ENCODE measurements around the gene THPO. TPM values are rescaled to one million over a fixed set of nuclear protein-coding genes. Genes with fewer than 3 reads are reported as not detected.

The THPO gene
- polyA plus RNA-seq, 3 donors from 2014 or later, result not detected

- H3K9me3 Mint-ChIP-seq, result peaks cover 0 to 1% (median 0%) of the 10 kb centered on the region in 6 donors
- DNase-seq, result no peak
- peaks cover 9 to 35% (median 9%) of the 10 kb centered on the region in 3 donors for H3K36me3 Mint-ChIP-seq
- H3K27ac Mint-ChIP-seq, result peak overlapping the region; percentile 92 to 97 (median 96)
- H3K4me1 Mint-ChIP-seq, result peaks cover 21 to 25% of the 10 kb centered on the region in 2 donors
- peaks cover 2 to 7% (median 7%) of the 10 kb centered on the region in 3 donors for H3K27me3 Mint-ChIP-seq (ENCODE audit: low read depth in 3 of 3)
- peak overlapping the region; percentile 85 to 96 (median 89) for H3K4me3 Mint-ChIP-seq
Measured at GRCh38 chr3:184335291-184335660, 42.7 kb downstream of the THPO start.

DNA sequence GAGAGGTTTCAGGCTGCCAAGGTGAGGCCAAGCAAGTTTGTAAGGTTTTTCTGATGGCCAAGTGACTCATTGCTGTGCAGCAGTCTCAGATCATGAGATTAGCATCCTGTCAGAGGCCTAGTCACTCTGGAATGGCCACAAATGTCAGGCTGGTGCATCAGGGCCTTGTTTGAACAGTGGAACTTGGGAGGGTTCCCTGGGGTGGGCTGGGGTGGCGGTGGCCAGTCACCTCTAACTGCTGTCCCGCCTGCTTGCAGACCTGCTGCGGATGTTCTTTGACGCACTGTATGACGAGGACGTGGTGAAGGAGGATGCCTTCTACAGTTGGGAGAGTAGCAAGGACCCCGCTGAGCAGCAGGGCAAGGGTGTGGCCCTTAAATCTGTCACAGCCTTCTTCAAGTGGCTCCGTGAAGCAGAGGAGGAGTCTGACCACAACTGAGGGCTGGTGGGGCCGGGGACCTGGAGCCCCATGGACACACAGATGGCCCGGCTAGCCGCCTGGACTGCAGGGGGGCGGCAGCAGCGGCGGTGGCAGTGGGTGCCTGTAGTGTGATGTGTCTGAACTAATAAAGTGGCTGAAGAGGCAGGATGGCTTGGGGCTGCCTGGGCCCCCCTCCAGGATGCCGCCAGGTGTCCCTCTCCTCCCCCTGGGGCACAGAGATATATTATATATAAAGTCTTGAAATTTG, 43.4 kb downstream of the THPO start:
- peaks cover 21 to 25% of the 10 kb centered on the region in 2 donors for H3K4me1 Mint-ChIP-seq
- peak in 2 of 3 donors; percentile 18 to 21 for DNase-seq
- peaks cover 0 to 1% (median 0%) of the 10 kb centered on the region in 6 donors for H3K9me3 Mint-ChIP-seq
- H3K36me3 Mint-ChIP-seq, result peaks cover 9 to 37% (median 12%) of the 10 kb centered on the region in 3 donors
- H3K27me3 Mint-ChIP-seq (ENCODE audit: low read depth in 3 of 3), result peaks cover 2 to 7% (median 7%) of the 10 kb centered on the region in 3 donors
- H3K4me3 Mint-ChIP-seq, result peak overlapping the region in 4 of 5 donors; percentile 2 to 86 (median 34)
- H3K27ac Mint-ChIP-seq, result peak overlapping the region; percentile 41 to 97 (median 96)

DNA sequence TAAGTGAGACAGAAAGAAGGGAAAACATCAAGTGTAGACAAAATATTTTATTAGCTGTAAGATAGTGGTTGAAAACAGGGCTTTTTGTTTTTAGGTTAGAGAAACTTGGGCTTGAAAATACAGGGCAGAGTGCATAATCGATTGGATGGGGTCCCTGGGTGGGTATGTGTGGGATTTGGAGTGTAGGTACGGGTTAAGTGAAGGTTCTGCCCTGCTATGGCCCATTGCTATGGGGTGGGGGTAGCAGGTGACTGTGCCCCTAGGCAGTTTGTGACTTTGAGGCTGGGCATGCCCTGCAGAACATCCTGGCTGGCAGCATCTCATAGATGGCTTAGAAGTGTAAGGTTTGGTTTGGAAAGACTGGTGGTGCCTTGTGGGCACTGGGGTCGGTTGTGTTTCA, 44.3 kb downstream of the THPO start:
- Mint-ChIP-seq H3K4me1 (peaks cover 21 to 25% of the 10 kb centered on the region in 2 donors), H3K27ac (peak overlapping the region; percentile 41 to 97 (median 90)), H3K9me3 (no peaks in the 10 kb centered on the region), H3K36me3 (peaks cover 13 to 45% (median 19%) of the 10 kb centered on the region in 3 donors), H3K27me3 (ENCODE audit: low read depth in 3 of 3) (peaks cover 2 to 7% (median 7%) of the 10 kb centered on the region in 3 donors), H3K4me3 (peak overlapping the region in 2 of 5 donors; percentile 1 to 2)
- DNase-seq, result no peak

- peaks cover 20 to 25% of the 10 kb centered on the region in 2 donors for H3K4me1 Mint-ChIP-seq
- H3K9me3 Mint-ChIP-seq, result no peaks in the 10 kb centered on the region
- DNase-seq, result no peak
- peaks cover 16 to 50% (median 22%) of the 10 kb centered on the region in 3 donors for H3K36me3 Mint-ChIP-seq
- H3K4me3 Mint-ChIP-seq, result no peak overlapping the region
- peaks cover 2 to 7% (median 7%) of the 10 kb centered on the region in 3 donors for H3K27me3 Mint-ChIP-seq (ENCODE audit: low read depth in 3 of 3)
- peak overlapping the region; percentile 41 to 97 (median 90) for H3K27ac Mint-ChIP-seq
Measured at GRCh38 chr3:184333190-184333589, 44.8 kb downstream of the THPO start.

DNA sequence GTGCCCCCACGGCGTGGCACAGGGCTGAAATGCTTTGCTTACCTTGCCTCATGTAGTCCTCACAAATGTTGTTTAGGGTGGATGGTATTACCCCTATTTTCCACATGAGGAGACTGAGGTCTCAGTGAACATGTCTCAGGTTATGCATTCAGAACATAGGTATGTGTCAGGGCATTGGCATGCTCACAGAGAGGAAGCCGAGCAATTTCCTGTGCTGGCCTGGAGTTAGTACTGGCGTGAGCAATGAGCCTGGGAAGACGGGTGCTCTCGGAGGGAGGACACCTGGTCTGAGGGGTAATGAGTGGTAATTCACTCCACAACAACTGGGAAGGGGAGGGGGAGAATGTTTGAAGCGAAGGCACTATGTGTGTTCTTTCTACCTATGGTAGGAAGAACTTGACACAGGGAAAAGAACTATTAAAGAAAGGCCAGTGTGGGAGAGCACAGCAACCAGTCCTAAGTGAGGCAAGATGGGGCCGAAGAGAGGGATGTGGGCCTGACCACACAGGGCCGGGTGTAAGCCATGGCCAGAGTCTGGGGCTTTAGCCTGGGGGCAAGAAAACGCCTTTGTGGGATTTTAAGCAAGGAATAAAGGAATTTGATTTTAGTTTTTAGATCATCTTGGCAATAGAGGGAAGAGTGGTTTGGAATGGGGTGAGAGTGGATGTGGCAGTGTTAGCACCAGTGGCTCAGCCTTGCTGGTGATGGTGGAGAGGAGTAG, 45.5 kb downstream of the THPO start:
- Mint-ChIP-seq H3K36me3 (peaks cover 16 to 55% (median 22%) of the 10 kb centered on the region in 3 donors), H3K4me3 (peak overlapping the region in 1 of 5 donors; percentile 1), H3K27me3 (ENCODE audit: low read depth in 3 of 3) (peaks cover 2 to 5% (median 5%) of the 10 kb centered on the region in 3 donors), H3K27ac (peak overlapping the region; percentile 5 to 97 (median 90)), H3K4me1 (peaks cover 15 to 19% of the 10 kb centered on the region in 2 donors), H3K9me3 (no peaks in the 10 kb centered on the region)
- DNase-seq, result no peak

DNA sequence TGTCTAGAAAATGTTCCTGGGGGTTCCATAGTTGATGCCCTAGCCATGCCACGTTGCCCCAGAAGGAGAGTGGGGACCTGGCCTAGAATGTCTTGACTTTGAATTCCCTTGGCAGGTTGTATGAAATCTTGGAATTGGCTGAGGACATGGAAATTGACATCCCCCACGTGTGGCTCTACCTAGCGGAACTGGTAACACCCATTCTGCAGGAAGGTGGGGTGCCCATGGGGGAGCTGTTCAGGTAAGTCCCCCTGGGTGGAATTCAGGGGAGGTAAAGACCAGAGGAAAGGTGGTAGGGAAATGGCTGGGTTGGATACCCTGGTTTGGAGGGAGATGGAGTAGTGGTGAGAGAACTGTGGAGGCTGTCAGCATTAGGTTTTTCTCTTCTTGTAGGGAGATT, 49.5 kb downstream of the THPO start:
- no peak for DNase-seq
- peaks cover 0 to 2% of the 10 kb centered on the region in 2 donors for H3K4me1 Mint-ChIP-seq
- H3K36me3 Mint-ChIP-seq, result peaks cover 36 to 81% (median 48%) of the 10 kb centered on the region in 3 donors
- H3K27ac Mint-ChIP-seq, result peak overlapping the region in 2 of 6 donors; percentile 34 to 39
- no peak overlapping the region for H3K4me3 Mint-ChIP-seq
- no peaks in the 10 kb centered on the region for H3K9me3 Mint-ChIP-seq
- H3K27me3 Mint-ChIP-seq (ENCODE audit: low read depth in 3 of 3), result peaks cover 2 to 7% (median 2%) of the 10 kb centered on the region in 3 donors

DNA sequence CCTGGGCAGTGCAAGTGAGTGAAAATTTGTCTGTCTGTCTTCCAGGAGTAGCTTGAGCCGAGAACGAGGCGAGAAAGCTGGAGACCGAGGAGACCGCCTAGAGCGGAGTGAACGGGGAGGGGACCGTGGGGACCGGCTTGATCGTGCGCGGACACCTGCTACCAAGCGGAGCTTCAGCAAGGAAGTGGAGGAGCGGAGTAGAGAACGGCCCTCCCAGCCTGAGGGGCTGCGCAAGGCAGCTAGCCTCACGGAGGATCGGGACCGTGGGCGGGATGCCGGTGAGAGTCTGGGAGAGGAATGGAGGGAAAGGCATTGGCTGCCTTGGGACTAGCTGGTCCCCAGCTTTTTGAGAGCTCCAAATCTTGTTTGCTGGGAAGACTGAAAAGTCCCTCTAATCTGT, 50.8 kb downstream of the THPO start:
- H3K36me3 Mint-ChIP-seq, result peaks cover 34 to 82% (median 47%) of the 10 kb centered on the region in 3 donors

DNA sequence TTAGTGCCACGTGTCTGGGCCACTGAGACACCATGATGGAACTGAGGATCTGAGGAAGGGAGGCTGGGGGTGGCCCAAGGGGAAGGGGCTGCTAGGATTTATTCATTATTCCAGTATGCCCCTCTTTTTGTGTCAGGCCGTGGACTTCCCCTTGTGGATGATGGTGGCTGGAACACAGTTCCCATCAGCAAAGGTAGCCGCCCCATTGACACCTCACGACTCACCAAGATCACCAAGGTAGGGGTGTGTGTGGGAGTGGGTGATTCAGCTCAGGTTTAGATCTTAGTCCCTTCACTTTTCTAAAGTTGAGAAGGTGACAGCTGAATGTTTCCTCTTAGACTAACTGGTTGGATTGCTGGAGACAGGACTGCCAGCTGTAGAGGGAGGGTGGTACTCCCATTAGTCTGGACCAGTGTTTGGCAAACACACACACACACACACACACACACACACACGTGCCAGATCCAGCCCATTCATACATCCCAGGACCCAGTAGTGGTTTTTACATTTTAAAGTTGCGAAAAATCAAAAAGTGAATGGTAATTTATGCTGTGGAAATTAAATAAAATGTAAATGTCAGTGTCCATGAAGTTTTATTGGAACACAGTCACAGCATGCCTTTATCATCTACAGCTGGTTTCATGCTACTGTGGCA, 52.2 kb downstream of the THPO start:
- H3K4me3 Mint-ChIP-seq, result no peak overlapping the region
- H3K4me1 Mint-ChIP-seq, result peaks cover 0 to 4% of the 10 kb centered on the region in 2 donors
- H3K36me3 Mint-ChIP-seq, result peaks cover 42 to 83% (median 47%) of the 10 kb centered on the region in 3 donors
- no peak for DNase-seq
- H3K27ac Mint-ChIP-seq, result peak overlapping the region in 1 of 6 donors; percentile 22
- H3K9me3 Mint-ChIP-seq, result no peaks in the 10 kb centered on the region
- peaks cover 2 to 8% (median 4%) of the 10 kb centered on the region in 3 donors for H3K27me3 Mint-ChIP-seq (ENCODE audit: low read depth in 3 of 3)

More for the DNA sequence above, 50.8 kb downstream of the THPO start:
- no peak for DNase-seq
- Mint-ChIP-seq H3K27ac (peak overlapping the region in 2 of 6 donors; percentile 6 to 55), H3K27me3 (ENCODE audit: low read depth in 3 of 3) (peaks cover 2 to 8% (median 2%) of the 10 kb centered on the region in 3 donors), H3K4me1 (peaks cover 0 to 2% of the 10 kb centered on the region in 2 donors), H3K4me3 (no peak overlapping the region), H3K9me3 (no peaks in the 10 kb centered on the region)

- no peak overlapping the region for H3K4me3 Mint-ChIP-seq
- H3K36me3 Mint-ChIP-seq, result peaks cover 43 to 85% (median 47%) of the 10 kb centered on the region in 3 donors
- no peak for DNase-seq
- H3K27me3 Mint-ChIP-seq (ENCODE audit: low read depth in 3 of 3), result peaks cover 2 to 8% (median 4%) of the 10 kb centered on the region in 3 donors
- H3K4me1 Mint-ChIP-seq, result peaks cover 0 to 4% of the 10 kb centered on the region in 2 donors
- no peaks in the 10 kb centered on the region for H3K9me3 Mint-ChIP-seq
- peak overlapping the region in 3 of 6 donors; percentile 9 to 62 (median 22) for H3K27ac Mint-ChIP-seq
Measured at GRCh38 chr3:184325269-184325668, 52.7 kb downstream of the THPO start.

- DNase-seq, result no peak
- H3K36me3 Mint-ChIP-seq, result peaks cover 38 to 74% (median 39%) of the 10 kb centered on the region in 3 donors
- no peak overlapping the region for H3K4me3 Mint-ChIP-seq
- peaks cover 4 to 8% (median 7%) of the 10 kb centered on the region in 3 donors for H3K27me3 Mint-ChIP-seq (ENCODE audit: low read depth in 3 of 3)
- H3K27ac Mint-ChIP-seq, result no peak overlapping the region
- no peaks in the 10 kb centered on the region for H3K9me3 Mint-ChIP-seq
- peaks cover 11 to 12% of the 10 kb centered on the region in 2 donors for H3K4me1 Mint-ChIP-seq
Measured at GRCh38 chr3:184323696-184324095, 54.3 kb downstream of the THPO start.

GRCh38 chr3:184322731-184323487, 55.1 kb downstream of the THPO start:
- Mint-ChIP-seq H3K4me1 (peaks cover 14 to 16% of the 10 kb centered on the region in 2 donors), H3K4me3 (no peak overlapping the region), H3K9me3 (no peaks in the 10 kb centered on the region), H3K27ac (peak overlapping the region in 3 of 6 donors; percentile 61 to 77 (median 64)), H3K27me3 (ENCODE audit: low read depth in 3 of 3) (peaks cover 4 to 8% (median 7%) of the 10 kb centered on the region in 3 donors), H3K36me3 (peaks cover 36 to 71% (median 36%) of the 10 kb centered on the region in 3 donors)
- DNase-seq, result no peak
